Measurements from ENCODE around the gene SYTL3.
"Not testable (repeated sequence)": the region's sequence is repeated elsewhere in the genome, so short reads cannot be mapped to it uniquely, and the experiment has no call there.

SYTL3 gene

DNA sequence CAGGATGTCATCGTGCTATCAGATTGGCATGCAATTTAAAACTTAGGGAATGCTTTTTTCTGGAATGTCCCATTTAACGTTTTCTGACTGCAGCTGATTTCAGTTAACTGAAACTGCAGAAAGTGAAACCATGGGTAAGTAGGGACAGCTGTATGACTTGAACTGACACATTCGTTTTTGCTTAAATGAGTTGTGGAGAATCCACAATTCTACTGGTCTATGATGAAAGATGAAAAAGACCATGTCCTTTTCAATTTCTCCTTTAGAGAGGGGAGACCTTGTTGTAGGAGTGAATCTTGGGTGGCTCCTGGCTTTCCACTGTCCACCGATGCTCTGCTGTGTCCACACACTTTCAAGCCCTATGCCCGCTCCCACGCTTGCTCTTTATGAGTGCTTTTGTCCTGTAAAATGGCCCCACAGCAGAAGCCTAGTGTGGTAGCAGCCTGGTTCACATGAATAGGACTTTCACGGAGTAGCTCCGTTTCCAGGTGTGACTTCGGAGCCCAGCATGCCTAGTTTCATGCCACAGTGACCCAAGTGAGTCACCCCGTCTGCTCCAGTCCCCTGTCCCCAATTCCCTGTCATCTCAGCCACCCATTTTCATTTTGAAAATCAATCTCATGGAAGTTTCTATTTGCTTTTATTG is 27.2 kb upstream of the SYTL3 start:
- no peak for DNase-seq

DNA sequence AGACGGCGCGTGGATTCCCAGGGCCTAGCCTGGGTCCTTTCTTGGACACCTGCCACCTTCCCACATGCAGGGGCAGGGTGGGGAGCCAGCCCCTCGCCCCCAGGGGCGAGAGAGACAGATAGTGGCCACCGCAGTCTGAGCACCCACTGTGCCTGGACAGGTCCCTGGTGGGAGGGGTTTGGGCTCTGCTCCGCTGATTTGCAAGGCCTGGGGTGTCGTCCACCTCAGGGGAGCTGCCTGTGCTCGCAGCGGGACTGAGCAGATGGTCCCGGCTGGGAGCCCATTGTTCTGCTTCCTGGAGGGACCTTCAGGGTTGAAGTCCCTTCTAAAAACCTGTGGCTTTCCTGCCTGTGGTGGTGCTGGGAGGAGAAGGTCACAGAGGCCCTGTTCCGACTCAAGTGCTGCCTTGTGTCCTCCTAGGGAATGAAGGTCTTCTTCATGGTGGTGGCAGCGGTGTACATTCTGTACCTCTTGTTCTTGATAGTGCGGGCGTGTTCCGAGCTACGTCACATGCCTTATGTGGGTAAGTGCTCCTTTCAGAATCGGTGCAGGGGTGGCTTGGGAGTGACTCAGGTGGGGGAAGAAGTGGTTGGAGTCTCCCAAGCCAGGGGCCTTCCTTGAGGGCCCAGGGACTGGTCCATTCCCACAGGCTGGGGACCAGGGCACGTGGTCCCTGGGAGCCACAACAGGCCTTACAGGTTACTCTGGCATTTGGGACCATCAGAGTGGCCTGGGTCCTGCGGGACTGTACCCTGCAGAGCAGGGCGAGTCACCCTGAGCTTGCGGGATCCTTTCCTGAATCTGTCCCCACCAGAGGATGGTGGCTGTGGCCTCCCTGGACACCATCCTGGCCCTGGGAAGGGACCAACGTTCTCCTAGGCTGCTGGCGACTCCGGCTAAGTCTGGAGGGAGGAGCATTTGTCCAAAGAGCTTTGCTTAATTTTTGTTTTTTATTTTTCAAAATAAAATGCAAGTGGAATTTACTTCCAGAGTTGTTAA is 24.9 kb upstream of the SYTL3 start:
- DNase-seq = no peak

DNA sequence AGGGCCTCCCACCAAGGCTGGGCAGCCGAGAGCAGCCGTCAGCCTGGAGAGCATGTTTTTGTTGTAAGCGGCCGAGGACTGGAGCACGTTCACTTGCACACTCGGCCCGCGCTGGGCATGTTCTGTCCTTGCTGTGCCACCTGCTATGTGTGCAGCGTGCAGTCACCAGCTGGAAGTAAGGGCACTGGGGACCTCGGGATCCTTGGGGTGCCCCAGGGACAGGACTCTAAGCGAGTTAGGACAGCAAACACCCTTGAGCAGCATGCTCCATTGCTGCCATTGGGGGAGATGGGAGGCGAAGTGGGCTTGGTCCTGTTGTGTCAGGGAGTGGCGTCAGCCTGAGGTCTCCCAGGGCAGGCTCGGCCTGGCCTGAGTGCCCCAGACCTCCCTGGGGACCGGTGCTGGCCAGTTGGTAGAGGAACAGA is 24.0 kb upstream of the SYTL3 start:
- no peak for DNase-seq

DNA sequence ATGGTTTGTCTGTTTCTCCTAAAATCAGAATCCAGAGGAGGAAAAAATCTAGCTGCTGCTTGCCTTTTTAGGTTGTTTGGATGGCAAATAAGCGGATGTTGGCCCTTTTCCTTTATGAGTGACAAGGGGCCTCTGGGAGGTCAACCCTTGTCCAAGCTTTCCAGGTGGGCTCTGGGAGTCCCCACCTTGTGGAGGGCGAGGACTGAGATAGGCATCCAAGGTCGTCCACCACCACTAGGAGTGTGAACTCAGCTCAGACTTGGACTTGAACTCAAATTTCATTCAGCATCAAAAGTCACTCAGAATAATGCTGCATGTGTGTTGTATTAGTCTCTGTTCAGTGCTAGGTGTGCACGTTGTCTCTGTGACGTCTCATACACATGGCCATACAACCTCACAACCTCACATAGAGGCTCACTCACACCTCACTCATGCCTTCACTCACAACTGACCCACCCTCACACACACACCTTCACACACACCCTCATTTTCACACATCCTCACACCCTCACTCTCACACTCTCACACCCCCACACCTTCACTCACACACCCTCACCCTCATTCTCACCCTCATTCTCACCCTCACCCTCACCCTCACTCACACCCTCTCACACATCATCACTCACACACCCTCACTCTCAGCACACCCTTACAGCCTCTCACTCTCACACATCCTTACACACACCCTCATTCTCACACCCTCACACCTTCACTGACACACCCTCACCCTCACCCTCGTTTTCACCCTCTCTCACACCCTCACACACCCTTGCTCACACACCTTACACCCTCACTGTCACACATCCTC is 23.3 kb upstream of the SYTL3 start:
- DNase-seq = no peak

DNA sequence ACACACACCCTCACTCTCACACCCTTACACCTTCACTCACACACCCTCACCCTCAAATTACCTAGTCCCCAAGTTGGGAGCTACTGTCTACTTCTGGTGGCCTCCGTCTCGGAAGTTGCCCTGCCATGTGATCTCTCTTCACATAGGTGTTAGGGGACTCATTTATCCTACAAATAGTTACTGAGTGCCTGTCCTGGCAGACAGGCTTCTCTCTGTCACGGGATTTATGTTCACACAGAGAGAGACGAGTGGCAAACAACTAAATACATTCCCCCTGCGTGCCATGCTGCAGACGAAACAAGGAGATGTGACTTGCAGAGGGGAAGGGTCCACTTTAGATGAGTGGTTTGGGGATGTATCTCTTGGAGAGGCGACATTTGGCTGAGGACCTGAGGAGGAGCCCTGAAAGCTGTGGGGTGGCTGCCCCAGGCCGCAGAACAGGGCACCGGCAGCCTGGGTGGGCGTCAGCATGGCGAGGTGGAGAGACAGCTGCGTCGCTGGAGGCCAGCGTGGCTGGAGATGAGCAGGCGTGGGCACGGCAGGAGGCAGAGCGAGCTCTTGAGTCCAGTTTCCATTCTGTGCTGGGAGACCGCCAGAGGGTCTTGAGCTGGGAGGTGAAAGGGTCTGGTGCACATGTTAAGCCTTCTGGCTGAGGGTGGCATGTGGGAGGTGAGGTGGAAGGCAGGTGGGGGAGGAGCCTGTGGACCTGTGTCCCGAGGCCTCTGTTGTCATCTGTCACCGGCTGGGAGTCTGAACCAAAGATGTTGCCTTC is 22.5 kb upstream of the SYTL3 start:
- DNase-seq = no peak

DNA sequence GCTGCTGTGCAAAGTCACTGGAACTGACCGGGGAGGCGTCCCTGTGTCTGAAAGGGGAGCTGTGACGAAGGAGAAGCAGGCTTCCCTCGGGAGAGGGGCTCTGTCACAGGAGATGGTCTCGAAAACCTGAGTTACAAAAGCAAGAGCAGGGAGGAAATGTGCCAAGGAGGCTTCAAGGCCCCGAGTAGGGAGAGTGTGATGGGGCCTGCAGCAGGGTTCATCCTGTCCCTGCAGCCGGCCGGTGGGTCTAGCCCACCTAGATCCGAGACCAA is 22.0 kb upstream of the SYTL3 start:
- DNase-seq = no peak

DNA sequence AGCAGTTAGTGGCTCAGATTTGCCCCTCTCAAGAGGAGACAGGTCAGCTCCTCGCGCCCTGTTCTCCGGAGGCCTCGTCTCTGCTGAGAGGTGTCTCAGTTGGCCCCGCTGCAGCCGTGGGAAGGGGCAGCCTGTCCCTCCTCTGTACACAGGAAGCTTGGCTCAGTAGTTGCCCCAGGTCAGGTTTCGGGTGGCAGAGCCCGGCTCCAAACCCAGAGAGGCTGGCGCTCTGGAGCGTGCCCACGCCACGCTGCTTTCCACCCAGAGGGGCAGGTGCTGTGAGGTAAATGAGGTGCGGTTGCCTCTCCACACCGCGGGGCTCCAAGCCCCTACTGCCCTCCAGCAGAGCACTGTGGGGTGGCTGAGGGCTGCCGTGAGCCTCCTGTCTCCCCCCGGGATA is 21.3 kb upstream of the SYTL3 start:
- no peak for DNase-seq

DNA sequence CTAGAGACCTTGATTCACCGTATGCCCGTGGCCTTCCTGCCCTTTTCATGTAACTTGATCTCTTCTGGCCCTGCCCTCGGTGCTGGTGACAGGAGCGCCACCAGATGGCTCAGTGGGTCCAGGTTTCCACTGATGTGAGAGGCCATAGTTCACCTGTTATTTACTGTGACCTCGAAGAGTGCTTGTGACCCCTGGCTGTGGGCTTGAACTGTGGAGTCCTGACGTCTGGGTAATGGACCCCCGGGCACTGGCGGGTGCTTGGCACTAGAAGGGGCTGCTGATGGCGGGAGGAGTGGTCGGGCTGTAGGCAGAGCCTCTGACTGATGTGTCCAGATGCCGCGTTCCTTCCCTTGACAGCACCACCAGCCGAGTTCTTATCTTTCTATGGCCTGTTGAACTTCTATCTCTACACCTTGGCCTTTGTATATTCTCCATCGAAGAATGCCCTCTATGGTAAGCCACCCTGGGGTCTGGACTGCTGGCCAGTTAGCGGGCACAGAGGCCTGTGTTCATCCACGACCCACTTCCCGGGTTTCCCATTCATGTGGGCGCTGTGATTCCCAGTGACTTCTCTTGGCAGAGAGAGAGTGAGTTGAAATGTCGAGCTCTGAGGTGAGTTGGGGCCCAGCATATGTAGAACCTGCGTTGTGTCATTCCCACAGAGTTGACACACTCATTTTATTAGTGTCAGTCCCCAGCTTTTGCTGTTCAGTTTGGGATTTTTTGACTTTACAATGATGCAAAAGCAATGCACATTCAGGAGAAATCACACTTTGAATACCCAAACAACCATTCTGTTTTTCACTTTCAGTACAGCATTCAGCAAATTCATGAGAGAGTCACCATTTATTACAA is 20.3 kb upstream of the SYTL3 start:
- peak in 1 of 2 donors; percentile 34 for DNase-seq

DNA sequence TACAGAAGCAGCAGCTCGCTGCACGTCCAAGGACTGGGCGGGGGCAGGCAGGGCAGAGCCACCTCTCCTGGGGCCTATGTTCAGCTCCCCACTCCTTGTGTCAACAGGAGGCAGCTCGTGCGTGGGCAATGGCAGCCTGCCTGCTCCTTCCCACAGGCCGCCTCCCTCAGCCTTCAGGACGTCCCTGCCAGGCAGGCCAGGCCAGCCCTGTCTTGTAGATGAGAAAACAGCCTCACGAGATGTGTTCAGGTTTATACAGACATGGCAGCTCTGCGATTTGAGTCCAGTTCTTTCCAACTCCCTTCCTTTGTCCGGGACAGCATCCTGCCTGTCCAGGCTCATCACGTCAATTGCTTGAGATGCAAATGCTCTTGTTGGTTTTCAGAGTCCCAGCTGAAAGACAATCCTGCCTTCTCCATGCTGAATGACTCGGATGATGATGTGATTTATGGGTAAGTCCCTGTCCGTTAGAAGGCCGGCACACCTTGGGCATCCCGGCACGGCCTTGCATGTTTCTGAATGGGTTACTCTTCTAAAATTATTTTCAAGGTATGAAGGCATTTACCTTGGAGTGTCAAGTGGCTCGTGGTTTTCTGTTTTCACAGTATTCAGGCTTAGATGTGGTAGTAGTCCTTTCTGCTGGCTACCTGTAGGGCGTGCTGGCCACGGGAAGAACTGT is 18.8 kb upstream of the SYTL3 start:
- DNase-seq = no peak

DNA sequence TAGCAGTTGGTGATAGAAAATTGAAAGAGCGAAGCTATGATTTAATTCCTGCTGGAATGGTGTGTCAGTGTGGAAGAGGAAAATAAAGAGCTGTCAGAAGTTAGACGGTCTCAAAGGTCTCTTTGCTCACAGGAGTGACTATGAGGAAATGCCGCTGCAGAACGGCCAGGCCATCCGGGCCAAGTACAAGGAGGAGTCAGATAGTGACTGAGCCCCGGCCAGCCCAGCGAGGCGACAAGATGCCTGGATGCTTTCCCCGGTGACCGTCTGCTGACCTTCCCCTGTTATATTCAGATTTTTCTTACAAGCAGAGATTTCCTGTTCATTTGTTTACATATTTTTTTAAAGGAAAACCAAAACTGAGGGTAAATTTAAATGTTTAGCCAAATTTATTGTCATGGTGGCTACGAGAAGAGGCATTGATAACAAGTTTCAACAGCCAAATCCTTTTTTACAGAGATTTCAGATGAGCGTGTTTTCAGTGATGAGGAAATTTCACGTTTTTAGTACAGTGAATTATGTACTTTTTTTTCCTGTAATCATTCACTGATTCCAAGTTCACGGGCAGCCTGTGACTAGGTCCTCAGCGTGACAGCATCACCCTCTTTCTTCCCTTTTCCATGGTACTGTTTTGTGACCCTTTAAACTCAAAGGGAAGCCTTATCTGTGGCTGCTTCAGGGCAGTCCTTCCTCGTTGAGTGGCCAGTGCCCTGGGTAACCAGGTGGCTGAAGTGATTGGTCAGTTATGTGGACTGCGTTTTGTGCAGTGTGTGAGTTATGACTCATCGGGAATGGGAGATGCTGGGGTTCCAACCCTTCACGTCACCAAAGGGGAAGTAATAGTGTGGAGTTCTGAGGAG is 17.9 kb upstream of the SYTL3 start:
- no peak for DNase-seq

DNA sequence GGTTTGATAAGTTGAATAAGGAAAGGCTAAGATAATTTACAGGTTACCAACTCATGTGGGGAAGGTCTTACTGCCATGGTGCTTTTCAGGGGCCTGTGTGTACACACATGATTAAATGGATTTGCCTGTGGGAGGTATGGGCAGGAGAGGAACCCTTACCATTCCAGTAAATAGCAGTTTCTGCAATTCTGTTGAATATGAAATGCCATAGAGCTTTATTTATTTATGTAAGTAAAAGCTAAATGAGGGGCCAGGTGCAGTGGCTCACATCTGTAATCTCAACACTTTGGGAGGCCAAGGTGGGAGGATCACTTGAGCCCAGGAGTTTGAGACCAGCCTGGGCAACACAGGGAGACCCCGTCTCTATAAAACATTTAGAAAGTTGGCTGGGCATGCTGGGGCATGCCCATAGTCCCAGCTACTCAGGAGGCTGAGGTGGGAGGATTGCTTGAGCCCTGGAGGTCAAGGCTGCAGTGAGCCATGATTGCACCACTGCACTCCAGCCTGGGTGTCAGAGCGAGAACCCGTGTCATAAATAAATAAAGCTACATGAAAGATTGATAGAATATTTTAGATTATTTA is 17.2 kb upstream of the SYTL3 start:
- not testable (repeated sequence) for DNase-seq

DNA sequence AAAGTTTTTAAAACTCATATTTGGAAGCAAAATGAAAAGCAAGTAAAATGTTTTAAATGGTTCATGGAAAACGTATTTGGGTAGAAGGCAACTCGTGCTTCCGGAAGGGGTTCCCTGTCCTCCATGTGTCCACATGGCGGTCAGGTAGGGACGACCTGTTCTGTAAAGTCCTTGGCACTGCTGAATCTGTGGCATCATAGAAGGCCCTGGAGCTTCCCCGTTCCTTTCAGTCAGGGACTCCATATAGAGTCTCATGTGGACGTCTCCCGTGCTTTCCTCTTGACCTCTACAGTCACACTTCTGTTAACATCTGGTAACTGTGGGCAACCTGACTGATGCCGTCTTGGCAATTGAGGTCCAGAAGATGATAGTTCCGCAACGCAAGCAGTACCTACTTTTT is 16.7 kb upstream of the SYTL3 start:
- DNase-seq = no peak

DNA sequence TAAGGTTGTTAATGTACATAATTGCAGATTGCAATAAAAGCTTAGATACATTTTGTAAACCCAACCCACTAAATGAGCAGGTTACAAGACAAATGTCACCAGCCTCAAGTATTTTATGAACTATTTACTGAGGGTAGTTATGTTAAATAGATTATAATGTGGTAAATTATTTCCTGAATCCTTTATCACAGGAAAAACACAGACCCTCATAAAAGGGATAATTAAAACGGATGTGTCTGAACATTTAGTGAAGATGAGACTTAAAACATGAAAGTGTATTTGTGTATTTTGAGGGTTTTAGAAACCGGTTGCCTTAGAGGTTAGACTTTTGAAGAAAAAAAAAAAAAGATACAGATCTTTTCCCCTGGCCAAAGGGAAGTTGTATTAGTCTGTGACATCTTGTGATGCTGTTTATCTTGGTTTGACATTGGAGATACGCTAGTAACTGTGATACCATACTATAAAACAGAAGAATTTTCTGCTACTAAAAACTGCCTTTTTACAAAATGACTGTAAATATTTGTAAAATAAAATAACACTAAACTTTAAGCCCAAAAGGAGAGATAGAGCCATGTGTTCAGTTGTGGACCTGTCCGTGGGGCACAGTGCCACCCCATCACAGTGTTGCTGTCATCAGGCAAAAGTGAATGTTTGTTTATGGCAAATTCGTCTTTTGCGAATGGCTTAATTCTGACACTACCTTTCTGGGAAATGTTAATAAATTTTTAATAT is 15.0 kb upstream of the SYTL3 start:
- DNase-seq = no peak

DNA sequence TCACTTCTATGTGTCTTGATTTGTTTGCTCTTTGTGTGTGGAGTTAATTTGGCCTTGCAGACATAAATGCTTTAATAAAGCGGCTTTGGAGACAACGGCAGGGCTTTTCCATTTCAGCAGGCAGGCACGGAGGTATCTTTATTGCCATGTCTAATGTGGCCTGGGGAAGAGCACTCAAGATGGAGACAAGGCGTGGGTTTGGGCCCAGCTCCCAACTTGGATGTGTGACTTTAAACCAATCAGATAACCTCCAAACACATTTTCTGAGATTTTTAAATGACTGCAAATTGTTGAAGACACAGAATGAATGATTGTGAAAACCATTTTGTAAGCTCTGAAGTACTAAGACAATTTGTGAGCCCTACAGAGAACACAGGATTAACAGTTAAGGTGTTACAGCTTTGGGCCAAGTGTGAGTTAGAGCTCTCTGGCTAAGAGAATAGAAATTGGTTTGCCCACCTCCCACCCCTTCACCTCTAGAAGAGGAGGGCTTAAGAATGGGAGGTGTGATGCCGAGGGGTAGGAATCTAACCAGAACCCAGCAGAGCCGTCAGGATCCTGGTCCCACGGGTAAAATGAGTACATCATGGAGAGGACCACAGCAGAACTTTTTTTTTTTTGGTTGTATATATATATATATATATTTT is 14.3 kb upstream of the SYTL3 start:
- DNase-seq = no peak

DNA sequence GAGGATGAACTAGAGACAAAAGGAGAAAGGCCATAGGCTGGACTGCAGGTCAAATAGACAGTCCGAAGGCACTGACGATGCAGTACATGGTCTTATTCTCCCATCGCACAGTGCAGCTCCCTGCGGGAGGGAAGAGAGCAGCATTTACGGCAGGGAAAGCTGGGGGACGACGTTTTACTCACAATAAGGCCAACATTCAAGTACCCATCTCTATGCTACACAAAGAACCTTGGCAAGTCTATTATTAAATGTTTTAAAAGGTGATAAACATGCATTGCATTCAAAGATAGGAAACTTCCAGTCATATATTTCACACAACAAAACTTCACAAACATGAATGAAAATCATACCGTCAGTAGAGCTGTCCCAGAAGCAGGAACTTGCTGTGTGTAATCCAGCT is 13.1 kb upstream of the SYTL3 start:
- DNase-seq = no peak

DNA sequence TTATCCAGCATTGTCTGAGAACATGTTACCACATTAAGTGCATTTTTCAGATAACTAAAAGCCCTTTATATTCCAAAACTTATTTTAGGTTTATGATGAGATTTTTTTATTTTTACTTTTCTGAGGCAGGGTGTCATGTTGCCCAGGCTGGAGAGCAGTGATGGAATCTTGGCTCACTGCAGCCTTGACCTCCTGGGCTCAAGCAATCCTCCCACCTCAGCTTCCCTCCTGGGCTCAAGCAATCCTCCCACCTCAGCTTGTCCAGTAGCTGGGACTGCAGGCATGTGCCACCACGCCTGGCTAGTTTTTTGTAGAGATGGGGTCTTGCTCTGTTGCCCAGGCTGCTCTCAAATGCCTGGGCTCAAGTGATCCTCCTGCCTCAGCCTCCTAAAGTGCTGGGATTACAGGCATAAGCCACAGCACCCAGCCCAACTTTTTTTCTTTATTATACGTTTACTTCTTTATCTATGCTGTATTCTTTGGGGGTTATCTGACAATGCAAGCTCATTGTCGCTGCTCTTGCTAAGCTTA is 11.5 kb upstream of the SYTL3 start:
- DNase-seq = no peak

DNA sequence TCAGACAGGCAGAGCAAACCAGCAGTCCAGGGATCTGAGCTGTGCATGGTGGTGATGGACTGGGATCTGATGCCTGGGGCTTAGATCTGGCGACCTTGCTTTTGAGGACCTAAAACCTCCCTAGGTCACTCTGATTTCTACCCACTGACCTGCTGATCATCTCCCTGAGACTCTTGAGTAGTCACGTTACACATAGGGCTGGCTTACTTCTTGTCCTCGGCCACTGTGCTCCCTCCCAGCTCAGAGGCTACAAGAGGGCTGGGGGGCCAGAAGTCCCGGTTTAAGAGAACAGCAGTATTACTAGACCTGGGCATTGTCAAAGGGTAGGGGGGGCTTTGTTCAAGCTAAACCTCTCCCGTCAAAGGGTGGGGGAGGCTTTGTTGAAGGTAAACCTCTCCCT is 10.8 kb upstream of the SYTL3 start:
- no peak for DNase-seq

DNA sequence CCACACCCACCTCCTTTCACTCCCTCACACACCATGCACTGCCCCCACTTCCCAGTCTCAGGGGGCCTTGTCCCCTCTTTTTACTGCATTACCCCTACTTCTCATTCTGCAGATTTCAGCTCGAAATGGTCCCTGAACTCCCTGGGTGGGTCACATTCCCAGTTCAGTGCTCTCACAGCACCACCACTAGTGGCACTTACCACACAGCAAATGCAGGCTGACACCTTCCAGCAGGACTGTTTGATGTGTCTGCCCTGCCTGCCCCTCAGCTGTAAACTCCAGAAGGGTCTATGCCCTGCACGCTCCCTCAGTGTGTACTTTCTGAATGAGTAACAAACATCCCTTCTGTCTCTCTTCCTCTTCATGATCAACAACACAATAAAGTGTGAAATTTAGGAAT is 9.3 kb upstream of the SYTL3 start:
- DNase-seq = no peak
